Activated CD8-positive, alpha-beta memory T cell treated with anti-CD3 and anti-CD28 coated beads for 24 hours (primary cell): ENCODE data around the gene ABCA7.
"Not testable (repeated sequence)": the region's sequence is repeated elsewhere in the genome, so short reads cannot be mapped to it uniquely, and the experiment has no call there.

ENCODE experiments used
- DNase-seq: peaks from one replicate; pipeline ENCODE4 v3.0.0-alpha.2; 2020

Gene ABCA7

DNA sequence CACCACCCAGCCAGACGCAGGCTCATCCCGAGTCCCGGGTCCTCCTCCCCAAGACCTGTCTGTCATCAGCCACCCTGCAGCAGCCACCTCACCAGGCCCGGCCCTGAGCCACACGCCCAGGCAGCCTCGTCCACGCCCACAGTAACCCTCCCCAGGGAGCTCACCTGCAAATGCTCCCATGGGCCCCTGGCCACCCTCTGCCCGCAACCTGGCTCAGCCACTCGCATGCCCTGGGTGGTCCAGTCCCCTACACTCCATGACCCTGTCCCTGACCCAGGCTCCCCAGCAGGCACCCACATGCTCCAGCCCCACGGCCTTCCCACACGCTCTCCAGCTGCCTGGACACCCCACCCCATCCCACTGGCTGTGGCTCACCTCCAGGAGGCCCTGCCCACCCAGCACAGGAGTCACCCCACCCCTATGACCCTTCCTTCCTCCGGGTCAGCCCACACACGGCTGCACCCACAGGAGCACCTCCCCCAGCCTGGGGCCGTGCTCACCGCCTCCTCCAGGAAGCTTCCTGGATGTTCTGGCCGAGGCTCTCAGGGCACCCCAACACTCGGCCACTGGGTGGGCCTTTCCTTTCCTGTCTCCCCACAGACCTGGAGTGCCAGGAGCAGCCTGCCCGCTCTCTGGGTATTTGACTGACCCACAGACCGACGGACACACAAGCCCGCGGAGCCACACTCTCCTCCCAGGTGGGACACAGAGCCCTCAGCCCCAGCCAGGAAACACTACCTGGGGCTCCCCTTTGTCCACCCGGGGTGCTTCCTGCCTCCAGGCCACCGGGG lies 22.6 kb upstream of the ABCA7 start:
- no peak for DNase-seq

DNA sequence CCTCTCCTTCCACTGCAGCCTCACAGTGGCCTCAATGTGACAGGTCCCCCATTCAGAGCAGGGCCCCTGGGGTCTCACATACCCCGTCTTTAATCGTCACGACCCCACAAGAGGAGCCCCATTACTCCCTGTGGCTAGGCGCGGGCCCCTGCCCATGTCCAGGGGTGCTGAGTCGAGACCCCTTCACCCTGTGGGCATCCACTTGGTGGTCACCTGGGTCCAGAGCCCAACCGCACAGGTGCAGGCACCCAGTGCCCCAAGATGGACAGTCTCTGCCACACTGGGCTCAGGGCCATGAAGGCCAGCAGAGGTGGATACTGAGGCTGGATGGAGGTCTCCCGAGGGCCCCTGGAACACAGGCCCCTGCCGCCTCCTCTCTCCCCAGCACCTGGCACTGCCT lies 22.0 kb upstream of the ABCA7 start:
- no peak for DNase-seq

DNA sequence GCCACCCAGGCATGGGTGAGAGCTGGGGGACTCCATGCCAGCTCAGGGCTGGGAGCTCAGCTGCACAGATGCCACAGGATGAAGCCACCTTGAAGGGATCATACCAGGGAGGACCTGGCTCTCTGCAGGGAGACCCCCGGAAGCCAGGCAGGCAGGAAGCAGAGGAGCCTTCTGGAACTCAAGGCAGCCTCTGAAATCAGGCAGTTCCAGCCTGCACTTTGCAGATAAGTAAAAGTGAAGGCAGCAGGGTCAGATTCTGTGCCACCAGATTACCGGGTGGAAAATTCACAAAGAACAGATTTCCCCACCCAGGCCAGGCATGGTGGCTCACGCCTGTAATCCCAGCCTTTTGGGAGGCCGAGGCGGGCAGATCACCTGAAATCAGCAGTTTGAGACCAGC lies 21.5 kb upstream of the ABCA7 start:
- no peak for DNase-seq

DNA sequence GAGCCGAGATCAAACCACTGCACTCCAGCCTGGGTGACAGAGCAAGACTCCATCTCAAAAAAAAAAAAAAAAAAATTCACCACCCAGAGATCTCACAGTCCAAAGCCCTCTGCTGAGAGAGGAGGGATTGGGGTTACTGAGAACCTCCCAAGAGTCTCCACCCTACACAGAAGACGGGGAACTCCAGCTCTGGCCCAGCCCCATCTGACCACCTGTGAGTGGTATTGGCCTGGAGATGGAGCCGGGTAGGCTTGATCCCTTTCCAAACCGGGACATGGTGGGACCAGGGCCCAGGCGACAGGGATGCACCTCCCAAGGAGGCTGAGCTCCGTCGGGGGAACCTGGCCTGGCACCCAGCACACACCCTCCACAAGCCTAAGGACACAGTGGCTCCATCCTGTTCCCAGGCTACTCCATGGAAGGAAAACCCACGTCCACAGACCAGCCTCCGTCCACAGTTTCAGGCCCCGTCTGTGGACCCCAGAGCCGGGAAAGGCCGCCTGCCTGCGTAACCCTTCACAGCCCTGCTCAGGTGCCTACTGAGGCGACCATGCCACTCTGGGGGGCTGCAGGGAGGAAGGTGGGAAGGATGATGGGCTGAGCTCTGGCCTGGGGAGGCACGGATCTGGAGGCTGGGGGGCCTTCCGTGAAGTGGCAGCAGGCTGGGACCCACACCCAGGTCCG lies 20.8 kb upstream of the ABCA7 start:
- no peak for DNase-seq

DNA sequence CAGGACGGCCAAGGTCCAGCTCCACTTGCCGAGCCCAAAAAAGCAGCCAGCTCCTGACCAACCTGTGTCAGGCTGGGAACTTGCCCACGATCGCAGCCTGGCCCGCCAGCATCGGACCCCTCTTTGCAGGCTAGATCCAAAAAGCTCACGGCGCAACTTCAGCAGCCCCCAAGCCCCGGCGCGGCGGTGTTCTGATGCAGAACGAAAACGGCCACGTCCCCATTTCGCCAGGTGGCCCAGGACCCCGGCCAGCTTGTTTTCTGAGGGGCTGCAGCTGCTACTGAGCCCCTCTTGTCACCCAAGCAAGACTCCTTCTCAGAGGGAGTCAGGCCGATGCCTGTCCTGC lies 20.3 kb upstream of the ABCA7 start:
- DNase-seq, result no peak

DNA sequence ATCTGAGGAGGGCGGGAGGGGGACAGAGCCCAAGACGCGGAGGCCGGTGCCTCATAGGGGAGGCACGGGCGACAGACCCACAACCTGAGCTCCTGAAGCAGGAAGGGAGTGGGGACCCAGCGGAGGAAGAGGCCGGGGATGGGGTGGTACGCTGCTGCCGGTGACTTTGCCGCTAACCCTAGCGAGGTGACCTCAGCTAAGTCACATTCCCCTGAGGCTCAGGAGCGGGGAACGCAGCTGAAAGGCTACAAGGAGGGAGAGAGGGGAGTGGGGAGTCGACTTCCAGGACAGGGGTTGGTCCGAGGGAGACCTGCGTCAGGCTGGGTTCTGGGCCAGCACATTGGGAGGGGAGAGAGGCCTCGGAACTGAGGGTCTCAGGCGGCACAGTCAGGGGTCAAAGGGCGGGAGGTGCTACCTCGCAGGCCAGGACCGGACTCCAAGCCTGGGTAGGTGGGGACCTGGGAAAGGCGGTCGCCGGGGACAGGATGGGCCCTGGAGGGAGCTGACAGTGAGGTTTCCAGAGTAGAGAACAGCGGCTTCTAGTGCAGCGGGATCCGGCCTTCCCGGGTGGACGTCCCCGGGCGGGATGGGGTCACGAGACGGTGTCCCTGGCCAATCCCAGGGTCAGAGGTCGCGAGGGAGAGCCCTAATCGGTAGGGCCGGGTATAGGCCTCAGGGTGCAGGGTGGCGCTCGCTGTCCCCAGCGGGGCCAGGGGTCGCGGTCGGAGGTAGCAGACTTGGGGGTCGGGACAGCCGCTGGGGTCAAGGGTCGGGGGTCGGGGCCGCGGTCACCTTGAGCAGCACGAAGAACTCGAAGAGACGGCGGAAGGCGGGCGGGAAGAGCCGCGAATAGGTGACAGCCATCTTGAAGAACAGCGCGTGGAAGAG lies 19.7 kb upstream of the ABCA7 start:
- DNase-seq, result peak; percentile 69

DNA sequence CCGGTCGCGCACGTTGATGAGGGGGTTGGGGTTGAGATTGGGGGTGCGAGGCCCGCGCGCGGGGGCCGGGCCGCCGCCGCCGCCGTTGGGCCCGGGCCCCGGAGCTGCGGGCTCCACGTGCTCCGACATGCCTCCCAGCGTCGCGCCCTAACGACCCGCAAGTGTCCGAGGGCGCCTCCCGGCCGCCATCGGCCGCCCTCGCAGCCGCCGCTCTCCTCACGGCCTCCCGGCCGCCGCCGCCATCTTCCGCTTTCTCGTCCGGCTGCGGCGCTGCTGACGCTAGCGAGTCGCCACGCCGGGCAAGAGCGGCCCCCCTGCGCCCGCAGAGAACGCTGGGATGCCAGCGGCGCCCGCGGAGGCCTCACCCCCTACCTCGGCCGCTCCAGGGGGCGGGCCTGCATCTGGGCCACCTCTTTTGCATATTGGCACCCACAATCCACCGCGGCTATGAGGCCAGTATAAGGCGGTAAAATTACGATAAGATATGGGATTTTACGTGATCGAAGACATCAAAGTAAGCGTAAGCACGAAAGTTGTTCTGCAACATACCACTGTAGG lies 19.0 kb upstream of the ABCA7 start, which contains the start of gene TMEM259:
TSS of gene TMEM259 (minus strand) at position 256 of the 558 bp plus-strand sequence. CDS start at position 129, 127 bp downstream.
- DNase-seq, result peak; percentile 97

DNA sequence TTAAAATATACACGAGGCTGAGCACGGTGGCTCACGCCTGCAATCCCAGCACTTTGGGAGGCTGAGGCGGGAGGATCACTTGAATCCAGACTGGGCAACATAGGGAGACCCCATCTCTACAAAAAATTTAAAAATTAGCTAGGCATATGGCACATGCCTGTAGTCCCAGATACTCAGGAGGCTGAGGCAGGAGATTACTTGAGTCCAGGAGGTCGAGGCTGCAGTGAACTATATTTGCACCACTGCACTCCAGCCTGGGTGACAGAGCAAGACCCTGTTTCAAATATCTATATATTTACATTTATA lies 16.1 kb upstream of the ABCA7 start:
- DNase-seq, result not testable (repeated sequence)

DNA sequence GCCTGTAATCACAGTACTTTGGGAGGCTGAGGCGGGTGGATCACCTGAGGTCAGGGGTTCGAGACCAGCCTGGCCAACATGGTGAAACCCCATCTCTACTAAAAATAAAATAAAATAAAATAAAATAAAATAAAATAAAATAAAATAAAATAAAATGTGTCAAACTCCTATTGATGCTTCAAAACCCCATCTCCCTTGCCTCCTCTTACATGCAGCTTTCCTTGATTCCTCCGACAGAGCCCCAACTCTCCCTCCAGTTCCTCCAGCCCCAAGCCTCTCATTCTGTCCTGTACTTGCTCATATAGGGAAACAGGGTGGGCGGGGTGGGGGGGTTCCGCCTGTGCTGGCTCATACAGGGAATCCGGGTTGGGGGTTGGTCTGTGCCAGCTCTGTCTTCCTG lies 14.8 kb upstream of the ABCA7 start:
- not testable (repeated sequence) for DNase-seq

DNA sequence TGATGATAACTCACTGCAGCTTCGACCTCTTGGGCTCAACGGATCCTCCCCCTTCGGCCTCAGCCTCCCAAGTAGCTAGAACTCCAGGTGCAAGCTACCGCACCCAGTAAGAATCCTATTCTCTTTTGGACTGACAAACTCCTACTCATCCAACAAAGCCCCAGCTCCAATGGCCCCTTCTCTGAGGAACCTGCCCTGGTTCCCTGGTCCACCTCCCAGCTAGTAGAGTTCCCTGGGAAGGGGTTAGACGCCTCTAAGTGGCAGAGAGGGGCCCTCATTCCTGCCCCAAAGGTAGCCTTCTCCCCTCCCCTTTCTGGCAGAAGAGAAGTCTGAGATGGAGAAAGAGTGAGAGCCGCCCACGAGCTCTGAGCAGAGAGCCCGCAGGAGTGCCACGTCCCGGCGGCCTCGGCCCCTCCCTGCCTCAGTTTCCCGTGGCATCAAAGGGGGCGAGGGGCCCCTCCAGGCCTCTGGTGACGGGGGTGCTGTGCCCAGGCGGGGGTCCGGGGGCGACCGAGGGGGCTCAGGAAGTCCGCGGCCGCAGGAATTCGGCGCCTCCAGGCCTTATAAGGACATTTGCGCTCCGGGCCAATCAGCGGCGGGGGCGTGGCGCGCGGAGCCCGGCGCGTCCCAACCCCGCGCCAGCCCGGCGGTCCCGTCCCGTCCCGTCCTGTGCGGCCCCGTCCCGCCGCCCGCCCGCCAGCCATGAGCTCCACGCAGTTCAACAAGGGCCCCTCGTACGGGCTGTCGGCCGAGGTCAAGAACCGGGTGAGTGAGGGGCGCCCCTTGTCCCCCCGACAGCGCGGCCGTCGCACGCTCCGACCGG lies 13.7 kb upstream of the ABCA7 start, which contains the start of gene CNN2:
TSS of gene CNN2 (plus strand) at position 649 of the 823 bp plus-strand sequence. CDS start at position 703, 54 bp downstream.
- DNase-seq, result peak; percentile 87

DNA sequence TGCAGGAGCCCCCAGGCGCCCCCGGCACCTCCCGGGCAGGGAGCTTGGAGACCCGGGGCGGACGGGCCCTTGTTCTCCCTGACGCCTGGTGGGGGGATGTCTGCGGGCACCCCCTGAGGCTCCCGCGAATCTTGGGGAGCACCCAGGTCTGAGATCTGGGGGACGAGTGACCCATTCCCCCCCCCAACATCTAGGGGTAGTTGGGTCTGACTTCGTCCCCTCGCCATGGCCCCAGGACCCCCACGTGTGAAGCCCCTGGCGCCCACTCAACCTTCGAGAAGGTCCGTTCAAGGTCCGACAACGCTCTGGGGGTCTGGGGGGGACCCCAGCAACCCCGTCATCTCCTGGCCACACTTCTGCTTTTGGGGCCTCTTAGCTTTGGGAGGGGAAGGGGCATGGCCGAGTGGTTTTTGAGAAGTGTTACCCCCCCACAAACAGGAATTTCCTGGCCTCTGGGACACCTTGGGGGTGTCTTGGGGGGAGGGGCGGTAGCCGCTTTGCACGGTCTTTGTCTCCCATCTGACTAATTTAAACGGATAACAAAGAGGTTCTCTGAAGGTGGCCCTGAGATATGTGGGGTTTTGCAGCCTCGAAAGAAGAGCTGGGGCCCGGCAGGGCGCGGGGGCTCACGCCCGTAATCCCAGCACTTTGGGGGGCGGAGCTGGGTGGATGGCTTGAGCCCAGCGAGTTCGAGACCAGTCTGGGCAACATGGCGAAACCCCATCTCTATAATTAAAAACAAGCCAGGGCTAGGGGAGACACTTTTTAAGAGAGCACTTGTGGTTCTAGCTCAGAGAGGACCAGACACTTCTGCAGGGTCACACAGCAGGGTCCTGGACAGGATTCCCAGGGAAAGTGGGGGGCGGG lies 12.9 kb upstream of the ABCA7 start:
- peak; percentile 73 for DNase-seq

DNA sequence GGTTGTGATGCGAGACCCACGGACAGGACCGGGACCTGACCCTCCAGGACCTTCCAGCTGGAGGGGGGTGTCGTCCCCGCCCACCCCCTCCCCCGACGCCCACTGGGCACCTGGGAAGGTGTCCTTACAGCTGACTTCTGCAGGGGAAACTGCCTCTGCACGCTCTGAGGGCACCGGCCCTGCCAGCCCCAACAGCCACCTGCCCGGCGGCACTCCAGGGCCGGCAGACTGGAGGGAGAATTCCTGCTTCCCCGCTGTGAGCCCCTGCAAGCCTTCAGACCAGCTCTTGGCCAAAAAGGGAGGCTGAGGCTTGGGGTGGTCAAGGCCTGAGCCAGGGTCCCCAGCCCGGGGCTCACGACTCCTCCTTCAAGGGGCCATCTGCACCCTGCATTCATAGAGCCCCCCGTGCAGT lies 12.3 kb upstream of the ABCA7 start:
- no peak for DNase-seq

DNA sequence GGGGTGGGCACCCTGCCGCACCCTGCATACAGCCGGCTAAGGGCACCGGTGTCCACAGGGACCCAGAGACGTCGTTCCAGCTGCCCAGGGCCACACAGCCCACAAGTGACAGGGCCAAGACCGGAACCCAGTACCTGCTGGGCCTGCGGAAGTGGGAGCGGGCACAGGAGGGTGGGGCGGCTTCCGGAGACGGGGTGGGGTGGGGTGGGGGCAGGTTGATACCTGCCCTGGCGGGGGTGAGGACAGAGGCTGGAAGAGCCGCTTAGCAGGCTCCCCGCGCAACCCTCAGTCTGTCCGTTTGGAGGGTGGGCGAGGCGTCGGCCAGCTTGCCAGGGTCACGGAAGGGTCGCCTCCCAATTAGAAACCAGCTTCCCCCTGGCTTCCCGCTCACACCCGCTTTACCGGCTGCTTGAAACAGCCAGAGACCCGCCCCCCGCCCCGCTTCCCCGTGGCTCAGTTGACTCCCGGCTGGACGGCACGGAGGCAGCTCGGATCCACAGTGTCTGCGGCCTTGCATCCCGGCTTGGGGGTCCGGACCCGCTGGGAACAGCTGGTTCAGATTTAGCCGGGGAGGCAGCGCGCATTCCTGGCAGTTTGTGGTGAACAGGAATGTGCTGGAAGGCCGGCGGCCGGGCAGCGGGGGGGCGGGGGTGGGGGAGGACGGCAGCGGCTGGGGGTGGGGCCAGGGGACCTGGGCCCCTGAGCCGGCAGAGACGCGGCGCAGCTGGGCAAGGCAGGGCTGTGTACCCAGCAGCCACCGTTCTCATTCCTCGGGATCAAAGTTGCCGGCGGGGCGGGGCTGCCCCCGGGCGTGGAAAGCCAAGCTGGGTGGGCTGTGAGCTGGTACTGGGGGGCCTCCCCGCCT lies 11.6 kb upstream of the ABCA7 start:
- DNase-seq, result peak; percentile 73

DNA sequence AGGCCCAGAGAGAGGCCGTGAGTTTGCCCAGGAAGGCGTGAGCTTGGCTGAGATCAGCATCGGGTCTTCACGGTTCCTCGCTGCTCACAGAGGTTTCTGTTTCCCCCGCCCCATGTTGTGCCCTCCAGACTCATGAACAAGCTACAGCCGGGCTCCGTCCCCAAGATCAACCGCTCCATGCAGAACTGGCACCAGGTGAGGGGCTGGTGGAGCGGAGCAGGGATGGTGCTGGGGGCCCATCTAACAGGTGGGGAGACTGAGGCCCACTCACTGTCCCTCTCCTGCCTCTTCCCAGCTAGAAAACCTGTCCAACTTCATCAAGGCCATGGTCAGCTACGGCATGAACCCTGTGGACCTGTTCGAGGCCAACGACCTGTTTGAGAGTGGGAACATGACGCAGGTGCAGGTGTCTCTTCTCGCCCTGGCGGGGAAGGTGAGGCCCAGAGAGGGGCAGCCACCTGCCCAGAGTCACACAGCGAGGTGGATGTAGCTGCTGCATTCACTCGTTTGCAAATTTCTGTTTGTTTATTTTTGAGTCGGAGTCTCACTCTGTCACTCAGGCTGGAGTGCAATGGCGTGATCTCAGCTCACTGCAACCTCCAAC lies 7.5 kb upstream of the ABCA7 start:
- DNase-seq, result no peak

DNA sequence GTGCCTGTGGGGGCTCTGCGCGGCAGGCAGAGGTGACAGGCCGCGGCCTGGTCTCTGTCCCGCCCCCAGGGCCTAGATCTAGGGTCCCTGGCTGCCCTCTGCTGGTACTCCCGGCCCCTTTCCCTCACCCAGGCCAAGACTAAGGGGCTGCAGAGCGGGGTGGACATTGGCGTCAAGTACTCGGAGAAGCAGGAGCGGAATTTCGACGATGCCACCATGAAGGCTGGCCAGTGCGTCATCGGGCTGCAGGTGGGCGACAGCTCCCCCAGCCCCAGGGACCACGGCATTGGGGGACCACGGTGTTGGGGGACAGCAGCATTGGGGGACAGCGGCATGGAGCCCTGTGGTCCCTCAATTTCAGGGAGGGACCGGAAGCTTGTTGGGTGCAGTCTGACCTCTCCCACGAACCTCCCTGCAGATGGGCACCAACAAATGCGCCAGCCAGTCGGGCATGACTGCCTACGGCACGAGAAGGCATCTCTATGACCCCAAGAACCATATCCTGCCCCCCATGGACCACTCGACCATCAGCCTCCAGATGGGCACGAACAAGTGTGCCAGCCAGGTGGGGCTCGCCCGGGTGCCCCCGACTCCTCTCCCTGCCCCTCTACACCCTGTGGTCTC lies 3.8 kb upstream of the ABCA7 start:
- no peak for DNase-seq

DNA sequence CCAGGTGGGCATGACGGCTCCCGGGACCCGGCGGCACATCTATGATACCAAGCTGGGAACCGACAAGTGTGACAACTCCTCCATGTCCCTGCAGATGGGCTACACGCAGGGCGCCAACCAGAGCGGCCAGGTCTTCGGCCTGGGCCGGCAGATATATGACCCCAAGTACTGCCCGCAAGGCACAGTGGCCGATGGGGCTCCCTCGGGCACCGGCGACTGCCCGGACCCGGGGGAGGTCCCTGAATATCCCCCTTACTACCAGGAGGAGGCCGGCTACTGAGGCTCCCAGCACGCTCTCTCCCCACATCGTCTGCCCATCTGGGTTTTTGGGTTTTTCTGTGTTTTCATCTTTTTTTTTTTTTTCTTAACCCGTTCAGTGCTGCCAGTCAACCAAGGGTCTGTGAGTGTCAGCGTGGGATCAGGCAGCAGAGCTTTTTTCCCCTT lies 2.3 kb upstream of the ABCA7 start:
- no peak for DNase-seq

DNA sequence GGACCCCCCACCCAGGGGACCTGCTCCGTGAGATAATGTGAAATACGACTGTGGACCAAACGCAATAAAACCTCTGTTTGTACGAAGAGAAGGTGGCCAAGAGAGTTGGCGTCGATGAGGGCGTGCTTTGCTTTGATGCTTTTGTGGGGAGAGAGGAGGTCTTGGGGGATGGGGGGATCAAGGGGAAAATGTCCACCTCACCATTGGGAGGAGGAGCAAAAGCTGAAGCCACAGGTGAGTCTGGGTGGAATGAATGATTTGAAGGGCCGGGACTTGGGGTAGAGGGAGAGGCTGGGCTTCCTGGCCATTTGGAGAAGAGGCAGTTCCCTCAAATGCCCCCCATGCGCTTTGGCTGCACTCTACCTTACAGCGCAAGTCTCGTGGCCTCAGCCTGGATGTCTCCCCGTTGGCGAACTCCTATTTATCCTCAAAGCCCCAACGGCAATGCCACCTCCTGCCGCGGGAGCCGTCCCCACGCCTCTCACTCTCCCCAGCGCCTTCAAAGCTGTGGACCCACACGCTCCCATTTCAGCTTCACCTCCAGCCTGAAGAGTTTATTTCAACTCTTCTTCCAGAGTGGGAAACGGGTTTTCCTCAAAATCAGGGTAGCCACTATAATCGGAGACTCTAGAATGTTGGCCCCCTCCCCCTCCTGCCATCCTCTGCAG lies 795 bp upstream of the ABCA7 start:
- no peak for DNase-seq

DNA sequence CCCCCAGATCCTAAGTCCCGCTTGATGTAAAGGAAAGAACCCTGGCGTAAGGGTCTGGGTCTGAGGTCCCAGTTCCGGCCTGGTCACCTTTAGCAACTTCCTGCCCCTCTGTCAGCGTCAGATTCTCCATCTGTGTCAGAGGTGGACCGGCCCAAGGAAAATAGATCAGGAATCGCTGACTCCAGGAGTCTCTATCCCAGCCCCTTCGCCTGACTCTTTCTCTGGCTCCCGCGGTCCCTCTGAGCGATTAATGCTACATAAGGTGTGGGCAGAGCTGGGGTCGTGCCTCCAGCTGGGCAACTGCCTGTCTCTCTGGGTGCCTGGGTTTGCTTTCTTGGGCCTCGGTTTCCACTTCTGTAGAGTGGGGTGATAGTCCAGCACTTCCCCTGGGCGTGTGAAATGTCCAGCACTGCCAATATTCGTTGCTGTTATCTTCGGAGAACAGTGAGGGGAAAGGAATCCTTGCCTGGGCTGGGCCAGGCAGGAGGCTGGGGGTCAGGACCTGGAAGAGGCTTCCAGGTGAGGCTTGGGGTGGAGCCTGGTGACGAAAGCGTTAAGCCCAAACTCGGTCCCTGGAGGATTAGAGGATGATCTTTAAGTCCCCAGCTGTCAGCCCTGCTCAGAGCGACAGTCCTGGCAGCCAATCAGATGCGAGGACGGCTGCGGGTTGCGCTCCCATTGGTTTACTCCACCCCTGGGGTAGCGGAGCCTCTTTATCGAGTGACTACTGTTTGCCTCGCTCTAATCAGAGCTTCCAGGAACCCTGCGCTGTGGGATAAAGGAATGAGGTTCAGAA lies 767 bp downstream of the ABCA7 start:
- peak; percentile 94 for DNase-seq
